ENCODE measurements around the gene KRT3.

GRCh38 chr12:52756281-52756960, 39.5 kb downstream of the KRT3 start:
- no peak for TF ChIP-seq CTCF (IDR thresholded peaks at IDR 0.05; ENCODE audit: low read length)
- no peak for TF ChIP-seq EZH2phosphoT487 (IDR thresholded peaks at IDR 0.05; ENCODE audit: low read length)

All from MM.1S (cell line).